Inferior parietal cortex (tissue), 1 donor: ENCODE results near the gene MAP7.
"Not testable (repeated sequence)": the region's sequence is repeated elsewhere in the genome, so short reads cannot be mapped to it uniquely, and the experiment has no call there.

Experiments
- DNase-seq: peaks from one replicate; pipeline ENCODE4 v3.0.0-alpha.2; 2016; ENCODE audit errors: extremely low spot score

The MAP7 gene

DNA sequence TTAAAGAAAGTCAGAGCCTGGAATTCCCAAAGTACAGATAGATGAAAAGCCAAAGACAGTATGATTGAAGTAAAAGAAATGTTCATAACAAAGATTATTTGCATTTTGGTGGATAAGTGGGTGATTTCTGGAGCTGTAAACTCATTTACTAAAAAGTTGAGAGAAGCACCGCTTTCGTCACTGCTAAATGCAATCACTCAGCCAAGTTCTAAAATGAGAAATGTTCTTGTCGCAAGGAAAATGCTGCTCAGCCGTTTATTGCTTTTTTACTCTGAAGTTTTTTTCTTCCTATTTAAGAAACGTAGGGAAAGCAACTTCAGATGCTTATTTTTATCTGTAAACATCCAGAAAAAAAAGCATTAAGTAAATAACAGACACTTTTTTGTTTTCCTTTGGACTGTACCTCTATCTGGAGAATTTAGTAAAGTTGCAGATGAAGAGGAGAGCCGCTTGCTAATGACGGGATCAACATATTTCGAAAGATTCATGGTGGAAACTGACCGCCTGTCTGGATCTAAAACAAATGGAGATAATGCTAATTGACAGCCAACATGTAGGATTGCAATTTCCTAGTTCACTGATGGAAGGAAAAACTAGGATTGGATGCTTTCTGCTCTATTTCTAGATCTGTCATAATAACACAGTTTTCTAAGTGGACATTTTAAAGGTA is 166.8 kb downstream of the MAP7 start:
- no peak for DNase-seq

DNA sequence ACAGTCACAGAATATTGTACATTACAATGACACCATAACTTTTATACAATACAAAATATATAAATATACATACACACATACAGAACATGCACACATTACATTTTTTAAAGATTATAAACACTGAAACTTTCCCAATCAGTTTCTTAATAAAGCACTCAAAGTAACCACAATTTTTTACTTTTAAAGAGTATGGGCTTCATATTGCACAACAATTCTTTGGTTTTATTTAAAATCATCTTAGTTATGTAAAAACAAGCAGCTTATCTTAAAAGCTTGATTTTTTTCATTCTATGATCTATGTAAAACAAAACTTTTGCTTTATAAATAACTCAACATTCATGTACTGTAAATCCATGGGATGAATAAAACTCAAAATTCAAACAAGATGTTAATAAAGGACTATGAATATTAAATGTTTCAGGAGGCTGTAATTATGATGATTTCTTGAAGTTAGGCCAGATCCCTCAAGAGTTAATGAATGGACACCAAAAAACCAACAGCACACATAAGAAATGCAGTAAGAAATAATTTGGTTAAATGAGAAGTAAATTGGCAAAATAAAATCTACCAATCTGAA is 167.5 kb downstream of the MAP7 start:
- no peak for DNase-seq

DNA sequence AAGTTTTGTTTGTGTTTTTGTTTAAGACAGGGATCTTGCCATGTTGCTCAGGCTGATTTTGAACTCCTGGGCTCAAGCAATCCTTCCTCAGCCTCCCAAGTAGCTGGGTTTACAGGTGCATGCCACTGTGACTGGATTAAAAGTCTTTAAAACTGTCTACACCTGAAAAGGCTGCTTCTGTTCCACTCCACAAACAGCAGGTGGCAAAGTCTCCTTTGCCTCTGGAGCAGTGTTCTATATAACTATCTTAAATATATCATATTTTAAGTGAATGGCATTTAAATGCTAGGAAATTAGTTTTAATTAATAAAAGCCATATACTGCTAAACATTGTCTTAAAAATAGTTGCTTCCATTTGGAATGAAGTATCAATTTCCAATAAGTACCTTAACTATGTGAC is 171.3 kb downstream of the MAP7 start:
- no peak for DNase-seq

DNA sequence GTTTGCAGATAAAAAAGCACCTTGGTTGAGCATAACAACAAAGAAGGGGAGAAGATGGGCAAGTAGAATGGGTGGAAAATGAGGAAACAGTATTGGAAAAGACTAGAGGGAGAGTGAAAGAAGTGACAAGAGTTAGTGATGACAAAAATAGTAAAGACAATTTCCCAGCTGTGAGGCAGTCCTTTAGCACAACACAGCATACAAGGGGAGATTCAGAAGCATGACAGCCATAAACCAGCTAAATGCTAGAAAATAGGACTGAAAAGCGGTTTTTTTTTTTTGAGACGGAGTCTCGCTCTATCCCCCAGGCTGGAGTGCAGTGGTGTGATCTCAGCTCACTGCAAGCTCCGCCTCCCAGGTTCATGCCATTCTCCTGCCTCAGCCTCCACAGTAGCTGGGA is 174.4 kb downstream of the MAP7 start:
- not testable (repeated sequence) for DNase-seq

DNA sequence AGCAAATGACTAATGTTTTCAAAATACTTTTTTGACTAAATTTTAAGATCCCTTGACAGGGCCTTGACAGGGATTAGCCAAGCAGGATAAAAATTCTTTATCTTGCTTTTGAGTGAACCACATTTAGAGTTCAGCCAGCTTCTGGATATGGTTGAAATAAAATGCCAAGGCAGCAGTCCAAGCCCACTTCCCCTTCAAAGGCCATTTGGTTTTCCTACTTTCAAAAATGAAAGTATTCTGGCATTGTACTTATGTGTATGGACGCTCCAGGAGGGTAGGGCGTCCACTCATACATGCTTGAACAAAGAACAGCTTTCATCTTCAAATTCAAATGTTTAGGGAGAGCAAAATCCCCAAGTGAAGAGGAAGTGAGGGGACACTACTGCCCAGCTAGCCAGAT is 178.3 kb downstream of the MAP7 start:
- no peak for DNase-seq

DNA sequence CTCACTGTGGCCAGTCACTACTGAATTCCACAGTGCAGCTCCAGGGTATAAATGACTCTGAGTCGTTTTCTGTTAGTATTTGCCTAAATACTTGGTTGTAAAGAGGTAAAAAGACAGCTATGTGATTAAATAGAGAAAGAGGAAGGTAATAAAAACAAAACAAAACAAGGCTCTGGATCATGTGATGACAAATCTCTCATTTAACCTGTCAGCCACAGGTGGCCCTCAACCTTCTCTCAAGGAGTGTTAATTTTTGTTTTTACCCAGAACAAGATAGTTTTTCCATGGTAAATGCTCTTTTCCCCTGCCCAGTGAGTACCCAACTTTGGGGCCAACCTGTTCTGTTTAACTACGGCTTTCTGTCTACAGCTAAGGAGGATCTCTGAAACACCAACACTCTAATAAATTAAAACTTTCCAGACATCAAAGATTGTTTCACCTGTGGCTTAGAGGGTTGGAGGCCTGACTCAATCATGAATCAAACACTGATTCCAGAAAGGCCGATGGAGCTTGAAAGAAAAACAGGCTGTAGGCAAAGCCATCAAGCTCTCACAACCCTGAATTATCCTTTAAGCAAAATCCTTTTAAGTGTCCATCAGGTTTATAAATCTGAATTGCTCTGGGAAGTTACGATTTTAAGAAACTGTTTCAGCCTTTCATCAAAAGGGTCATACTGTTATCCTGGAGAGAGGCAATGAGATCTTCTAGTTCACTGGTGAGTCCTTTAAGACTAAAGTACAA is 179.1 kb downstream of the MAP7 start:
- DNase-seq = no peak

DNA sequence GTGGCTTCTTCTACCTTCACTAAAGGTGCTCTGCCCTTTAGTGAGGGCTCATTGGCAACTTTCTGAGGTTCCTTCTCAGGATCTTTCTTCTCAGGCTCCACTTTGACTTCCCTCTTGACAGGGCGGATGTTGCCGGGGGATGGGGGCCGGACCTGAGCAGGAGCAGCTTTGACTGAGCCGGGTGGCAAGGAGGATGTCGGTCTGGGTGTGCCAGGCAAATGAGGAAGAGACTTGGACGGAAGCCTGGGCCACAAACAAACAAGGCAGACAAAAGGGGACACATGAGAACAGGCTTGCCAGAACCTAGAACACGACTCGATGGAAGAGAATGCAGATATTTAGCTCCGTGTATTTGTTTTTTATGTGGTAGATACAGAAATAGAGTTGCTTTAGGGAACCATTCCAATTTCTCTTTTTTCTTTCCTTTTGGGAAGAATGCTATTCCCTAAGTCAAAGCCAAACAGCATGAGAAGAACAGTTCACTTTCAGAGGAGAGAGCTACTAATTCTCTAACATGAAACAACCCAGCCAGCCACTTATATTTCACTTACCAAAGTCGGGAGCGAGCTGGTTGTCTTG is 184.4 kb downstream of the MAP7 start:
- DNase-seq = peak; percentile 70

DNA sequence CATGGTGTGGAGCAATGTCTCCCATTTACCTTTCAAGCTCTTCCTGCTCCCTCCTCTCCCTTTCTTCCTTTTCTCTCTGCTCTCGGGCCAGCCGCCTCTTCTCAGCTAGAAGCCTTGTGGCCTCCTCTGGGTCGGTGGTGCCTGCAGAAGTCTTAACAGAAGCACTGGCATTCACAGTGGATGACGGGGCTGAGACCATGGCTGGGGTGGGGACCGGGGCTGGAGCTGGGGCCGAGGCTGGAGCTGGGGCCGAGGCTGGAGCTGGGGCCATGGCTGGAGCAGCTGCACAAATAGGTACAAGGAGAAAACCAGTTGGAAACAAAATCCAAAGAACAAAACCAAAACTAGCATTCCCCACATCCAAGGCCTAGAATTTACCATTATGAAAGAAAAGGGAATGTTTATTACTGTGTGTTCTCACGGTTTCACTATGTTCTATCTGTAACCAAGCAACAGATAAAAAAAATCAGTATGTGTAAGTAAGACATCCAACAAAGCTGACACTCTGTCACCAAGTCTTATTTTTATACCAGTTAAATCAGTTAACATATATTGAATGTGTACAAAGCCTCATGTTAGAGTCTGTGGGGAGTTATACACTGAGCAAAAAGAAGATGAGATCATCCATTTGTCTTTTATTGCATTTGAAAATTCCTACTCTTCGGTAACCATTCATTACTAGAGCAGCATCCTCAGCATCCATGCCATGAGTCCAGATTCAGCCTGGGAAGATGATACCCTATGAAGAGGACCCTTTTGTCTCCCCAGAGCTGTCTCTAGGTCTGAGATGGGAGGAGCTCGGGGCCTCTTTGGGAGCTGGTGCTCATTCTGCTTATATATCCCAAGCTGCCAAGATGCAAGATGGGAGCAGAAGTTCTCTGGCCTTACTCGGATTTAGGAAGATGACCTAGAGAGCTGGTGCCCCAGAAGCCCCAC is 187.5 kb downstream of the MAP7 start:
- DNase-seq = peak; percentile 64

DNA sequence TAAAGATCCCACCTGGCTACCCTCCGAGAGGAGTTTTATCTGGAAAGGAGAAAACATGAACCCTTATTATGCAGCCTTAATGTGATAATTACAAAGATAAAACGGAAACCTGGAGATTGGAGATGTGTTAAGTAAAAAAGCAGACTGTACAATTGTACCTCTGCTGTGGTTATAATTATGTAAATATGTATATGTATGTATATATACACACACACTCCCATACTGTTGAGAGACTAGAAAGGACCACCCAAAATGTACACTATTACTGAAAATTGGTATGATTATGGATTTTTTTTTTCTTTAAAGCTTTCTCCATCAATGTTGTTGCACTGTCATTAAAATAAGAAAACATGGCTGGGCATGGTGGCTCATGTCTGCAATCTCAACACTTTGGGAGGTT is 188.4 kb downstream of the MAP7 start:
- no peak for DNase-seq

DNA sequence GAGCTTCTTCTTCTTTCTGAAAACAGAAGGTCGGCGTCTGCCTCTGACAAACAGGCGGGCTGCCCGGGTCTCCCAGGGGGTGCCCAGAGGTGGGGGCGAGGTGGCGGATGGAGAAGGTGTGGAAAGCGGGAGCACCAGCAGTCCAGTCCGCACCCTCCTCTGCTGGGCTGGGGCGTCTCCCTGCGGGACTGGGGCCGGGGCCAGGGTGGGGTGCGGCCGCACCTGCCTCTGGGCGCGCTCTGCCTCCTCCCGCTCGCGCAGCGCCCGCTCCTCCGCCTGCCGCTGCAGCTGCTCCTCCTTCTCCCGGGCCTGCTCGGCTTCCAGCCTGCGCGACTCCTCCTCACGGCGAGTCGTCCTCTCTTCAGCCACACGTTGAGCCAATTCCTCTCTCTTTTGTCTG is 189.4 kb downstream of the MAP7 start:
- no peak for DNase-seq

DNA sequence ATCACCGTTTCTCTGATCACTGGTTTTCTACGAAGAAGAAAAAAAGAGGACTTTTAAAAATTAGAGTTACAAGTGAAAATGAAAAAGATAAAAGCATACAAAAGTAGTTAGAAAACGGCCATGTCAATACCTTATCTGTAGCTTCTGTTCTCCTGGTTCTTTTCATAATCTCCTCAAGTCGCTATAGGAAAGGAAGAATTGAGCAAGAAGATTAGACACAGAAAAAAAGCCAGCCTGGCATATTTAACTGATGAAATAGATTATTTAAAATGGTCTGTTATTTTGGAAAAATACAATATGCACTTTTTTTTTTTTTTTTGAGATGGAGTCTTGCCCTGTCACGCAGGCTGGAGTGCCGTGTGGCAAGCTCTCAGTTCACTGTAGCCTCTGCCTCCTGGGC is 190.4 kb downstream of the MAP7 start:
- DNase-seq = no peak

DNA sequence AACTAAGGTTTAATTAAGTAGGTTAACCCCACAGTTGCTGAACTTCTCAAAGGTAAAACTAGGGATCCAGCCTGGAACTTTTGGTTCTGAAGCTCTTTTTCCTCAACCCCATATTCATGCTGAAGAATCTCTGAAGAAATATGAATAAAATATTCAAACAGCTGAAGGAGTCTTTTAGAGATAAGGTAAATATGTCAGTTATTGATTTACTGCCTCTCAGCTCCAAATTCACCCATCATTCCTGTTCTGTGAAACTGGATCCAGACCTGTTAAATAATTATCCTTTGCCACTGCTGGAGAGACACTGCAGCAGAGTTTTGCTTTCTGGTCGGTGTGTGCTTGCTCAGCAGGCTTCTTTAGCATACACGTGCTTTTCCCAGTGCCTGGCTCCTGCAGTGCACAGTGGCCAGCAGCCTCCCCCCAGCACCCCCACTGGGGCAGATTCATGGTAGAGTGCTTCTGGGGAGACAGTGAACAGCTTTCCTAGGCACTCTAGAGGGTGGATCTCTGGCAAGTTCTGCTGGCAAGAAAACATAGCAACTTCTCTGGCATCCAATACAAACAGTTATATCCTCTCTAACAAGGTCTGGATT is 198.6 kb downstream of the MAP7 start:
- no peak for DNase-seq

DNA sequence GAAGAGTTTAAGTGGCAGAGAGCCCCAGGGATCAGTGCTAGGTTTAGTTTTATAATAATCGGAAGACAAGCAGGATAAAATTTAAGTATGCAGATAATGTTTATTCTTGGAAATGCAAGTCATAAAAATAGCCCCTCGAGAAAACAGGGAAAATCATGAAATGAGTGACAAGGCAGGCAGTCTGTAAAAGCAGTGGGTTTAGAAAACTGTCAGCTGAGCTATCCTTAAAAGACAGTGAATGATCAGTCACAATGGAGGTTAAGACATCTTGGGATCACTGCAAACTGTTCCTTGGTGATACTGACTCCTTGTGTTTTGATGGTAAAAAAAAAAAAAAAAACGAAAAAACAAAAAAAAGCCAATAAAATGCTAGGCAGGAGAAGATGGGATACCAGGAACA is 199.3 kb downstream of the MAP7 start:
- no peak for DNase-seq

DNA sequence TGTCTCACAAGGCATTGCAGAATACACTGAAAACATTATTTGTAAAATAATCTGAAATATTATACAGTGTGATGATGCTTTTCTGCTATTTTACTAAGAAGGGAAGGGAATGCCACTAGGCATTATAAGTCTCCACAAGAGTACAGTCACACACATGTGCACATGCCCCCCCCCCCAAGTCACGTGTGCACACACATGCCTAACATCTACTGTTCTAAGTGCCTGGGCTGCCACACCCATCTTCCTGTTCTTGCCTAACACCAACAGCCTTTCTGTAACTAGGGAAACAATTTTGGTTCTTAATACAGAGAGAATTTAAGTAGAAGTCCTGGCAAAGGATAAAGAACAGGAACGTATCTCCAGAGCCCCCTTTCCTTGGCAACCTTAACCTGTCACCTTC is 202.4 kb downstream of the MAP7 start:
- no peak for DNase-seq

DNA sequence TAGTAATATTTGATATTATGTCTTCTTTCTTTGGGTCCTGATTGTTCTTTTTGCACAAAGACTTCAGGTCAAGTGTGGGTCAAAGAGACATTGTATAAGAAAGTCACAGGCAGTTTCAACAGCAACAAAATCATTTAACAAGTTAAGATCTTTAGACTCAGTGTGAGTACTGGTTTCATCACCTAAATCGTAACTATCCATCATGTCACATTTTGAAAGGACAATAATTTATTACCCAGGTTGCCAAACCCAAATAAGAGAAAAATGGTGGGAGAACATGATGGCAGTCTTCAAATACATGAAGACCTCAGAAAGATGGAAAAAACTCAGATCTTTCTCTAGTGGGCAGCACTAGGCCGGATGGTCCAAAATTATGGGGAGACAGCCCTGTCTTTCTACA is 205.1 kb downstream of the MAP7 start:
- no peak for DNase-seq

DNA sequence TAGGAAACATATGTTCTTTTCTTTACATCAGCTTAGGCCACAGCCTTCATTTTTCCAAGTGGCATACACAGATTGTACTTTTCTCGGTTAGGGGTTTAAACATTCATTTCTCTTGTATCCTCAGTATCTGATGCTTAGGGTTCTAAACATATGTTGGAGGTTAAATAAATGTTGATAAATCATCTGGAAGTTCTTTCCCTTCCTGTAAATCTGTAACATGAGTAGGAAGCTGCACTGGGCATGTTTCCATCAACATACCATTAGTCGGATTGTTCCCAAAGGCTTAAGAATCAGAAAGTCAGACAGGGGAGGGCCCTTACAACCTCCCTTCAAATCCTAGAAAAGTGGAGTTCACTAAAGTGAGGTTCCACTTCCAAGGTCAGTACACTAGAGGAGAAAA is 205.8 kb downstream of the MAP7 start:
- no peak for DNase-seq

DNA sequence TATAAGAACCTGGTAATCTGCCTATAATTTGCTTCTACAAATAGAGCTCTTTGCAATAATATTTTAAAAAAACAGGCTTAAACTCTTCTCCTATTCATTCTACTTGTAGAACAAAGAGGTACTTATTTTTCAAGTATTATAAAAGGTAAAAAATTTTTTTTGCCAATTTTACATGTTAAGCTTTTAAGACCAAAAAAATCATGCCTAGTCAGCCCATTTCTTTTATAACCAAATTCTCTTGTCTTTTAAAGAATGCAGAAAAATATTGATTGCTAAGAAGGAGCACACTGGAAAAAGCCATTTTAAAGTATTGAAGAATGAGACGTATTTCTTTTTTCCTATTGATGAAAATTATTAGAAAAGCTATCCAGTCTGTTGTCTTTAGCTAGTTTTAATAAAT is 206.5 kb downstream of the MAP7 start:
- no peak for DNase-seq

DNA sequence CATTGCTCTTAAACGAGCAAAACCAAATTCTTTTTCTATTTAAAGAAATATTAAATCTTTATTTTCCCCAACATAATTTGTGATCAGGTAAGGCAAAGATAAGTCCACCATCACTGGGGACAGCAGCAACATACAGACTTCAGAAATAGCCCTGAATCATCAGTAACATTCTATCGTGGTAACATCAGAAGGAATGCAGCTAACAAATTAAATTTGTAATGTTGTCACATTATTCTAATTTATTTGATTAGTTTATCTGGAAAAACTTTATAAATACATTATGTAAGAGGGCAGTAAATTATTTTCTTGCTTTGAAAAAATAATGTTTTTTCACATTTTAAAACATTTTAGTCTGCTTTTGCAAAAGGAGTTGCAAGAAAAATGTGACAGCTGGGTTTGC is 206.9 kb downstream of the MAP7 start:
- DNase-seq = no peak

DNA sequence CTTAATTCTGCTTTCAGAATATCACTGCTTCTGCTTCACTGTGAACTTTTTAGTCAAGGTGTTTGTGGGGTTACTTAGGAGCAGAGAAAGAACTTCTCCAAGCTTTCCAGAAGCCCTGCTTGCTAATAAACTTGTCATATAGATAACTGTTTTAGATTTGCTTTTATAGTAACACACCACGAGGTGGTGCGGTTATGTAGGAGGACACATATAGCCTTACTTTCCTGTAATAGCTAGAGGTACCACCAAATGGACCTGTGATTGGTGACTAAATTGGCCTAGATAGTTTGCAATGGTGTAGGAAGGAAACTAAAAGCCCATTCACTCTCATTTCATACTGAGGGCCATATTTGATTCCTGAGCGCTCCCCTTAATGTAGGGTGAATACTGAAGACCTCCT is 208.3 kb downstream of the MAP7 start:
- no peak for DNase-seq

DNA sequence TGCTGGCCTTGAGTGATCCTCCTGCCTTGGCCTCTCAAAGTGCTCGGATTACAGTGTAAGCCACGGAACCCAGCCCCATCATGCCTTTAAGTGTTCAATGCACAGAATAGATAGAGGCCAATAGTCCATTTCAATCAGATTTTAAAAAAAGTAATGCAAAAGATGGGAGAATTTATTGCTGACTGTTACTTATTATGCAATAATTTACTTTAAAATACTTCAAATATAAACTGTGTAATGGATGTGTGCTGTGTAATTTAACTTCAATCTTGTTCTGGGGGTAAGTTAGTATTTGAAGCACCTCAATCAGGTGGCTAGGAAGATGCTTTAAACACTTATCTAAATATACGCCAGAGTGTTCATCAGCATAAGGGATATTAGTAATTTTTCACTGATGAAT is 208.9 kb downstream of the MAP7 start:
- no peak for DNase-seq

DNA sequence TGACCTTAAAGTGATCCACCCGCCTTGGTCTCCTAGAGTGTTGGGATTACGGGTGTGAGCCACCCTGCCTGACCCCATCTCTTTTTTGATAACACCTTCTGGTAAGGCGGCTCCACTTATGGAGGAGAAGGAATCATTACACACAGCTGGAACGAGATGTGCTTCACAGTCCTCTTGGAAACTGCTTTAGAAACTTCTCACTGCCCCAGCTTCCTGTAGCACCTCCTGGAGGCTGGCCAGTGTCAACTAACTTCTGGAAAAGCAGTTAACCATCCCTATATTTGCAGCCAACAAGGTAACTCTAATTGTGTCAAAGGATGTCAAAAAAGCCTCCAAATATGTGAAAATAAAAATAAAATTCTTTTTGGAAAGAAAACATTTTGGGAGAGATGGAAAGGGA is 211.7 kb downstream of the MAP7 start:
- no peak for DNase-seq

DNA sequence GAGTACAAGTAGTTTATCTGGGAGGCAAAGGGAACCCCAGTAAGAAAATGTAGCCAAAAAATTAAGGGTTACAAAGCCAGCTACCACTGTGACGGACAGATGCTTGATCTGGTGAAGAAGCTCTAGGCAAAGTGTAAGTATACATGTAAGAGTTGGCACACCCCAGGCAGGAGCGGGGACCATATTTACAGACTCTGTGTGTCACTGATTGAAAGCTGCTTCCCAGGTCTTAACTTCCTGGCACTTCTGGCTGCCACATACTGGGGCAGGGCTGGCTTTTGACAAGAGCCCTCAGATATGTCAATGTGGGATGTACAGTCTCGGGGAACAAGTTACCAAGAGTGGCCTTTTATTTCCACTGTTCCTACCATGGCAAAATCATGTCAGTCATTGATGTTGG is 212.6 kb downstream of the MAP7 start:
- no peak for DNase-seq
